Measurements from ENCODE around the gene DGCR6L.
"Not testable (repeated sequence)": the region's sequence is repeated elsewhere in the genome, so short reads cannot be mapped to it uniquely, and the experiment has no call there.

DGCR6L gene

GRCh38 chr22:20307448-20308447 lies 12.1 kb downstream of the DGCR6L start:
- not testable (repeated sequence) for DNase-seq

GRCh38 chr22:20306646-20307447 lies 13.0 kb downstream of the DGCR6L start:
- not testable (repeated sequence) for DNase-seq

- no peak for DNase-seq
Observed at GRCh38 chr22:20305894-20306645, 13.8 kb downstream of the DGCR6L start.

GRCh38 chr22:20305230-20305893 lies 14.5 kb downstream of the DGCR6L start:
- not testable (repeated sequence) for DNase-seq

GRCh38 chr22:20304646-20305045 lies 15.2 kb downstream of the DGCR6L start:
- DNase-seq: no peak

- DNase-seq: not testable (repeated sequence)
Observed at GRCh38 chr22:20303229-20303534, 16.7 kb downstream of the DGCR6L start.

GRCh38 chr22:20302438-20303228 lies 17.2 kb downstream of the DGCR6L start:
- no peak for DNase-seq

- DNase-seq: no peak
Observed at GRCh38 chr22:20299746-20300136, 20.1 kb downstream of the DGCR6L start.

GRCh38 chr22:20298803-20299745 lies 20.8 kb downstream of the DGCR6L start:
- DNase-seq: no peak

- no peak for DNase-seq
Observed at GRCh38 chr22:20298110-20298802, 21.6 kb downstream of the DGCR6L start.

- no peak for DNase-seq
Observed at GRCh38 chr22:20297414-20298109, 22.3 kb downstream of the DGCR6L start.

GRCh38 chr22:20296598-20296997 lies 23.3 kb downstream of the DGCR6L start:
- DNase-seq: no peak

- DNase-seq: no peak
Observed at GRCh38 chr22:20295262-20296064, 24.4 kb downstream of the DGCR6L start.

- no peak for DNase-seq
Observed at GRCh38 chr22:20292673-20293232, 27.1 kb downstream of the DGCR6L start.

- DNase-seq: no peak
Observed at GRCh38 chr22:20292108-20292507, 27.8 kb downstream of the DGCR6L start.

- no peak for DNase-seq
Observed at GRCh38 chr22:20291604-20292063, 28.2 kb downstream of the DGCR6L start.

- no peak for DNase-seq
Observed at GRCh38 chr22:20291249-20291586, 28.6 kb downstream of the DGCR6L start.

Measured in NCI-H1417 treated with DMSO at 0.1 percent for 48 hours (cell line).